KMS-11 (cell line): ENCODE data around the gene ZAR1L.

Source experiments
- H2AFZ ChIP-seq: fragments of 200-600 bp; sonication (generic); 2 replicates; pipeline ENCODE4 v1.6.1; 2016; ENCODE audit warnings: antibody characterized with exemption, mixed run types, low read depth
- H3K27ac ChIP-seq: fragments of 200-600 bp; sonication (generic); 2 replicates; pipeline ENCODE4 v1.6.1; 2016; ENCODE audit warnings: mild to moderate bottlenecking, mixed run types
- H3K27me3 ChIP-seq: fragments of 200-600 bp; sonication (generic); 2 replicates; pipeline ENCODE4 v1.6.1; 2017; ENCODE audit warnings: mild to moderate bottlenecking, low read depth, mixed run types, moderate library complexity; ENCODE audit not compliant: insufficient read depth
- H3K36me3 ChIP-seq: fragments of 200-600 bp; sonication (generic); 2 replicates; pipeline ENCODE4 v1.6.1; 2017; ENCODE audit warnings: mild to moderate bottlenecking, mixed run types; ENCODE audit not compliant: insufficient read depth
- H3K4me1 ChIP-seq: fragments of 200-600 bp; sonication (generic); 2 replicates; pipeline ENCODE4 v1.6.1; 2016; ENCODE audit warnings: mild to moderate bottlenecking, low read depth, mixed run types; ENCODE audit not compliant: poor library complexity, severe bottlenecking
- H3K4me2 ChIP-seq: fragments of 200-600 bp; sonication (generic); 2 replicates; pipeline ENCODE4 v1.7.0; 2016; ENCODE audit warnings: mild to moderate bottlenecking, mixed run types
- H3K4me3 ChIP-seq: fragments of 200-600 bp; sonication (generic); IDR thresholded peaks from 2 replicates; pipeline ENCODE4 v1.6.1; 2017; ENCODE audit warnings: low read depth, low read length, mixed read lengths; ENCODE audit not compliant: insufficient read depth
- H3K79me2 ChIP-seq: fragments of 200-600 bp; sonication (generic); 2 replicates; pipeline ENCODE4 v1.6.1; 2016; ENCODE audit warnings: low read depth, mixed run types; ENCODE audit not compliant: insufficient read depth
- H3K9ac ChIP-seq: fragments of 200-600 bp; sonication (generic); 2 replicates; pipeline ENCODE4 v1.6.1; 2016; ENCODE audit warnings: mild to moderate bottlenecking, mixed run types
- H4K20me1 ChIP-seq: fragments of 200-600 bp; sonication (generic); 2 replicates; pipeline ENCODE4 v1.6.1; 2016; ENCODE audit warnings: mild to moderate bottlenecking, mixed run types; ENCODE audit not compliant: insufficient read depth
- CTCF ChIP-seq: fragments of 200-600 bp; sonication (generic); conservative IDR thresholded peaks from 2 replicates; pipeline ENCODE4 v1.6.1; 2017; ENCODE audit warnings: low read depth, mild to moderate bottlenecking, antibody characterized with exemption, low read length, moderate library complexity, mixed read lengths

Gene ZAR1L

GRCh38 chr13:32347651-32348050, 32.5 kb upstream of the ZAR1L start:
- Histone ChIP-seq H3K4me1 (no peaks in the 10 kb centered on the region), H3K79me2 (no peaks in the 10 kb centered on the region), H3K27ac (no peak overlapping the region), H3K36me3 (no peaks in the 10 kb centered on the region), H4K20me1 (no peaks in the 10 kb centered on the region), H3K9ac (no peak overlapping the region), H3K4me2 (no peak overlapping the region), H3K4me3 (no peak overlapping the region), H3K27me3 (no peaks in the 10 kb centered on the region), H2AFZ (no peak overlapping the region)
- TF ChIP-seq CTCF: no peak

GRCh38 chr13:32340914-32341313, 25.8 kb upstream of the ZAR1L start:
- Histone ChIP-seq H2AFZ (no peak overlapping the region), H3K9ac (no peak overlapping the region), H3K4me1 (no peaks in the 10 kb centered on the region), H4K20me1 (no peaks in the 10 kb centered on the region), H3K79me2 (no peaks in the 10 kb centered on the region), H3K36me3 (no peaks in the 10 kb centered on the region), H3K4me3 (no peak overlapping the region), H3K27ac (no peak overlapping the region), H3K4me2 (no peak overlapping the region), H3K27me3 (no peaks in the 10 kb centered on the region)
- no peak for TF ChIP-seq CTCF

GRCh38 chr13:32334671-32335070, 19.5 kb upstream of the ZAR1L start:
- H3K4me2 ChIP-seq: no peak overlapping the region
- H4K20me1 ChIP-seq: no peaks in the 10 kb centered on the region
- no peaks in the 10 kb centered on the region for H3K27me3 ChIP-seq
- no peak overlapping the region for H3K9ac ChIP-seq
- no peak for TF ChIP-seq CTCF
- no peaks in the 10 kb centered on the region for H3K36me3 ChIP-seq
- H3K4me3 ChIP-seq: no peak overlapping the region
- H2AFZ ChIP-seq: no peak overlapping the region
- no peak overlapping the region for H3K27ac ChIP-seq
- no peaks in the 10 kb centered on the region for H3K79me2 ChIP-seq
- H3K4me1 ChIP-seq: no peaks in the 10 kb centered on the region

GRCh38 chr13:32330441-32330840, 15.3 kb upstream of the ZAR1L start:
- H3K36me3 ChIP-seq: no peaks in the 10 kb centered on the region
- H3K4me1 ChIP-seq: no peaks in the 10 kb centered on the region
- H3K4me2 ChIP-seq: no peak overlapping the region
- no peak for TF ChIP-seq CTCF
- H3K27me3 ChIP-seq: no peaks in the 10 kb centered on the region
- no peaks in the 10 kb centered on the region for H3K79me2 ChIP-seq
- no peaks in the 10 kb centered on the region for H4K20me1 ChIP-seq
- no peak overlapping the region for H2AFZ ChIP-seq
- no peak overlapping the region for H3K9ac ChIP-seq
- H3K27ac ChIP-seq: no peak overlapping the region
- H3K4me3 ChIP-seq: no peak overlapping the region

- H2AFZ ChIP-seq: no peak overlapping the region
- no peak overlapping the region for H3K4me3 ChIP-seq
- H3K4me2 ChIP-seq: no peak overlapping the region
- H3K4me1 ChIP-seq: no peaks in the 10 kb centered on the region
- no peak overlapping the region for H3K9ac ChIP-seq
- no peaks in the 10 kb centered on the region for H3K36me3 ChIP-seq
- no peaks in the 10 kb centered on the region for H3K27me3 ChIP-seq
- no peaks in the 10 kb centered on the region for H4K20me1 ChIP-seq
- no peak overlapping the region for H3K27ac ChIP-seq
- no peak for TF ChIP-seq CTCF
- H3K79me2 ChIP-seq: no peaks in the 10 kb centered on the region
Observed at GRCh38 chr13:32323912-32324311, 8.7 kb upstream of the ZAR1L start.
